ENCODE results near the gene PLEKHA7.
A peak's percentile ranks its signal among the peaks of the same experiment; 100 is the strongest.
"Not testable (repeated sequence)": the region's sequence is repeated elsewhere in the genome, so short reads cannot be mapped to it uniquely, and the experiment has no call there.

The PLEKHA7 gene

DNA sequence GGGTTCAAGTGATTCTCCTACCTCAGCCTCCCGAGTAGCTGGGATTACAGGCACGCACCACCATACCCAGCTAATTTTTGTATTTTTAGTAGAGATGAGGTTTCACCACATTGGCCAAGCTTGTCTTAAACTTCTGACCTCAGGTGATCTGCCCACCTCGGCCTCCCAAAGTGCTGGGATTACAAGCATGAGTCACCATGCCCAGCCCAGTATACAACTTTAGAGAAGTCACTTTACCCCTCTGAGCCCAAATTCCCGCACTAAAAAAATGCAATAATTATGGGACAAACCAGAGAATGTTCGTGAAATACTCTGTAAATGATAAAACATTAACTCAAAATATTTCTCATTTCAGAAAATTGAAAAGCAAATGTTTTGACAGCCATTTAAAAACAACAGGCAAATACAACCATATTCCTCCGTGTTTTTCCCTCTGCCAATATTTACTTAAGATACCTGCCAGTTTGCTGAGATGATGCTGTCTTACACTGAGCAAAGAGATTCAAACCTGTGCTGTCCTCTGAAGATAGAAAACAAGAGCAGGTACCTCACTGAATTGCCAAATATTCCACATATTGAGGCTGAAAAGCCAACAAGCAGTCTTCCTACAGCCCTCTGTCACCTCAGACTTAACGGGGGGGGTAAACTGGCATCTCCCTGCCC, 9.6 kb downstream of the PLEKHA7 start:
- DNase-seq: no peak

DNA sequence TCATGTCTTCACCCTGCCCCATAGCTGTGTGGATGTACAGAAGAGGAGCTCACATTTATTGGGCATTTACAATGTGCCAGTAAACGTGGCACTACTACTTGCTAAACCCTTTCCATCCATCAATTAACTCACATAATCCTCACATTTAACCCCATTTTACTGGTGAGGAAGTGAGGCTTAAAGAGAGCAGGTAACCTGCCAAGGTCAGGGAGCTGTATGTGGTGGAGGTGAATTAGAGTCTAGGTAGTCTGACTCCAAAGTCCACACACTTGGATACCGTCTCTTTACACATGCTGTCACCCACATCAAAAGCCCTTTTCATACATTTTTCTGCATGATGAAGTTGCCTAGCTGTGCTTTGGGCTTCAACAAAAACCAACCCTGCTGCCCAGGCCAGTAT, 10.8 kb downstream of the PLEKHA7 start:
- DNase-seq: no peak

DNA sequence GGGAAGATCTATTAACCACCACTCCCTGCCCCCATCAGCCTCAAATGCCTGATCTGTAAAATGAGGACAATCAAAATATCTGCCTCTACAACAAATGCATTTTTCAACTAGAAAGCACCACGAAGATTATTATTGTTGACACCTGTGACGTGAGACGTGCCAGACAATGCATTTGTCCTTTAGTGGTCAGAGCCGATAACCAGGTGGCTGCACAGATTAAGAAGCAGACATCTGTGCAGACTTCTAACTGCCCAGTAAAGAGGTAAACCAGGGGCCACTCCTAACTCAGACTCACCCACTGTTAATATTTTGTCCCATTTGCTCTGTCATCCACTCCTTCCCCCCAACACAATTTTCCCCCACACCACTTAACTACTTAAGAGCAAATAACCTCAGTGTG, 11.7 kb downstream of the PLEKHA7 start:
- DNase-seq: no peak

DNA sequence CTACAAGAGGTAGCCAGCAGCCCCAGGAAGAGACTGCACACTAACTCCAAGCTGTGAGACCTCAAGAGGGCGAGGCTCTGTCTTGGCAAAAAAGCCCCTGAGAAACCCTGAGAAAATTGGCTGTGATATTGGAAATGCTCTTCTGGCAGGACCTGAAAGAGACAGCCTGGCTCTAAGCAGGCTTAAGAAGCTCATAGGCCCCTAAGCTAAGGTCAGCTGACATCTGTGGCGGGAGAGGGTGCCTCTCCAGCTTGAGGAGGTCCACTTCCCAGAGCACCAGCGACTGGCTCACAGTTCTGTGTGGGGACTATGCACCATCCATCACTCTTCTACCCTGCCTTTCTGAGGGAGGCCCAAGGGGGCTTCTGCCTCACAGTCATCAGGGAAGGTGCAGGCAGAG, 12.4 kb downstream of the PLEKHA7 start:
- DNase-seq: no peak

DNA sequence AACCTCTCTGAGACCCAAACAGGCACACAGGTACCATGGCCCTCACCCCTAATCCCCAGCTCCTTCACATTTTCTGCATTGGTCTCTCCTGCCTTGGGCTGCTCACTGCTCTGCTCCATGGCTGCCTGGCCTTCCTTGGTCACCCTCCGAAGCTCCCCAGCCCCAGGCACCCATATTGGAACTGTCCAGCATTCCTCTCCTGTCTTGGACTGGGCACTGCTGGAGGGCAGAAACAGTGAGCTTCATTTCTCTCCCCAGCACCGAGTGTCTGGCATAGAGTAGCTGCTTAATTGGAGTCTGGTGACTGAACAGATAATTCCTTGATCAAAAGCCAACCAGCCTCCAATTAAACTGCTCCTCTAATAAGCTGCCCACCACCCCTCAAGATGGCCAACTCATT, 13.2 kb downstream of the PLEKHA7 start:
- DNase-seq: no peak

DNA sequence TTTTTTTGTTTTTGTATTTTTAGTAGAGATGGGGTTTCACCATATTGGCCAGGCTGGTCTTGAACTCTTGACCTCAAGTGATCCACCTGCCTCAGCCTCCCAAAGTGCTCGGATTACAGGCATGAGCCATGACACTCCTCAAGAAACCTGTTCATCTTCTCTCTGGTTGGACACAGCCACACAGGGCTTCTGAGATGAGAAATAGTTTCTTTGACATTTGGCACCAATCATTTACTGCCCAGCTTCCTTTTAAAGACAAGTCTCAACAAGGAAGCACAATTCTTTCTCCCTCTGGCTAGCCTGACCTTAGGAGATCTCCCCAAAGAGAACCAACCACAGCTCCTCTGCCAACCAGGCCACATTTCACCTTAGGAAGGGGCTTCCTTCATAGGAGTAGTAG, 14.0 kb downstream of the PLEKHA7 start:
- not testable (repeated sequence) for DNase-seq

DNA sequence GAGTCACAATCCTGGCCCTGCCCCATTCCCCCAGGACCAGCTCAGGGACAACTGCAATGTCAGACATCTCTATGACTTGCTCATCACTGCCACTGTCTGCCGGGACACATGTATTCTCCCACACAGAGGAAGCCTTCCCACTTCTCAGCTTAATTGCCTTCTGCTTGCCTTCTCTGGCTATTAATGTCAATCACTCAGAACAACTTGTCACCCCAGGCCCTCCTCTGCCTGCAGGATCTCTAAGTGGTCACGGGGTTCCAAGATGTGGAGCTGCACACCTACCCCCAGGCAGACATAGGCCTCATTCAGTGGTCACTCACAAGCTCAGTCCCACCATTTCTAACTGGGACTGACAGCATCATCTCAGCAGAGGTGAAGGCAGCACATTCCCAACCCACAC, 15.1 kb downstream of the PLEKHA7 start:
- DNase-seq: no peak

DNA sequence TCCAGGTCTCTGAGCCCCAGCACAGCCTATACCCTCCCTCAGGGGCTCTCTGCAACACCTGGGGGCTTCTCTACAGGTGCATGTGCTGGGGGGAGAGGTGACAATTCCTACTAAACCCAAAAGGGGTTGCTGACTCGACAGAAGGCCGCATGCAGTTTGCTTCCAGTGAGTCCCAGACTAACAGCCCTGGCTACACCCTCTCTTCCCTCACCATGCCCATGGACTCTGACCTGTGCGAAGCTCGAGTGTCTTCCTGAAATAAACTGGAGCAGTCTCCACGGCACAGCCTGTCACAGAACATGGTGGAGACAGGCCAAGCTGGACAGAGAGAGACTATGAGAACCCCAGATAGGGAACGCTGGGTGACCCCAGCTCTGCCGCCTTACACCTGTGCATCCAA, 16.6 kb downstream of the PLEKHA7 start:
- DNase-seq: no peak

DNA sequence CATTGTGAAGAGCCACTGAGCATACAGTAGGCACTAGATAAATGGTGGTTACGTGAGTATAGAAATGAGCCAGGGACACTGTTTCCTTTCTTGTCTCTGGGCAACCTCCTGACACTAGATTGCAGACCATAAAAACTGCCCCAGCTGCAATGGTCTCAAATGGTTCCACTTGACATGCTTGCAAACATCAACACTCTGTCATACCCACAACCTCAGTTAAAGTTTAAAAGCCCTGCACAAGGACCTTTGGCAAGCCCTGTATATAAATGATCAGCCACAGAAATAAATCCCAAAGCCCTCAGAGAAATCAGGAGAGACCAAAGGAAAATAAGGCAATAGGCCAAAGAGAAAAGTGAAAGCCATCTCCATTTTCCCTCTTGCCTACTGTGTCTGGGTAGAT, 20.7 kb downstream of the PLEKHA7 start:
- no peak for DNase-seq

DNA sequence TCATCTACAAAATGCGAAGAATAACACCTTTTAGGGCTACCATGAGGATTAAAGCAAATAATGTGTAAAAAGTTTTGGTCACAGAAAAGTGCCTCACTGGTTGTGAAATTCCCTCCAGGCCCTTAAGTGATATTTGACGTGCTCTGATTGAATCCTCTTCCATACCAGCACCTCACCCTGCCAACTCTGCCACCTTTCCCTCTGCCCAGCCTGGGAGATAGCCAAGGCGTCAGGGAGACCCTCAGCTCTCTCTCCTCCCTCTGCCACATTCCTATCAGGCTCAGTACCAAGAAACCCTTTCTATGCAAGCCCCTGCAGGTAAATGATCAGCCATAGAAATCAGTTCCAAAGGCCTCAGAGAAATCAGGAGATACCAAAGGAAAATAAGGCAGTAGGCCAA, 21.4 kb downstream of the PLEKHA7 start:
- DNase-seq: no peak

DNA sequence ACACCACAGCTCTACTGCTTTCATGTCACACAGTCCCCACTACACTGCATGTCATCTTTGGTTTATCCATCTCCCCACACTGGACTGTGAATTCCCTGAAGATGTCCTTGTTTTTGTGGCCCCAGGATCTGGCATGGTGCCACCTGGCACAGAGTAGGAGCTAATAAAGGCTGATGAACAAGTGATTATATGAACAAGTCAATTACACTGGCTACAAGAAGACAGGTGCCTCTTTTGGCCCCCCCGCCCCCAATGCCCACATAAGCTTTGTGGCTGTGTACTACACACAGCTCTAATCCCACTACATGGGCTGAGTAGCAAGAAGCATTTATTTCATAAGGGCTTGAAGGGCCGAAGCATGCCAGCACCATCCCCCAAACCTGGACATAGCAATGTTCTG, 24.7 kb downstream of the PLEKHA7 start:
- no peak for DNase-seq

DNA sequence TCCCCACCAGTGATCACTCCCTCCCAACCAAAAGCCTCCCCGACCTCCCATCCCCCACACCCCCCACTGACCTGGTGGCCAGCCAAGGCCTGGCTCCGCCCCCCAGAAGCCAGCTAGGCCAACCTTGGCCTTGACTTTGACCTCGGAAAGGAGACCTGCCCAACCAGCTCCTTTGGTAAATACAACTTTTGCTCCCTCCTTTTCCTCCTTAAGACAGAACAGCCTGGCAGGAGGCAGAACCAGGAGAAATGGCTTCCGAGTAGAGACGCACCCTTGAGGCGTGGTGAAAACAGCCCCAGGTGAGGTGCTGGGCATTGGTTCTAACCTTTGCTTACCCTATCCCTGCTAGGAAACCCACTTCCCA, 27.0 kb downstream of the PLEKHA7 start:
- DNase-seq: no peak

DNA sequence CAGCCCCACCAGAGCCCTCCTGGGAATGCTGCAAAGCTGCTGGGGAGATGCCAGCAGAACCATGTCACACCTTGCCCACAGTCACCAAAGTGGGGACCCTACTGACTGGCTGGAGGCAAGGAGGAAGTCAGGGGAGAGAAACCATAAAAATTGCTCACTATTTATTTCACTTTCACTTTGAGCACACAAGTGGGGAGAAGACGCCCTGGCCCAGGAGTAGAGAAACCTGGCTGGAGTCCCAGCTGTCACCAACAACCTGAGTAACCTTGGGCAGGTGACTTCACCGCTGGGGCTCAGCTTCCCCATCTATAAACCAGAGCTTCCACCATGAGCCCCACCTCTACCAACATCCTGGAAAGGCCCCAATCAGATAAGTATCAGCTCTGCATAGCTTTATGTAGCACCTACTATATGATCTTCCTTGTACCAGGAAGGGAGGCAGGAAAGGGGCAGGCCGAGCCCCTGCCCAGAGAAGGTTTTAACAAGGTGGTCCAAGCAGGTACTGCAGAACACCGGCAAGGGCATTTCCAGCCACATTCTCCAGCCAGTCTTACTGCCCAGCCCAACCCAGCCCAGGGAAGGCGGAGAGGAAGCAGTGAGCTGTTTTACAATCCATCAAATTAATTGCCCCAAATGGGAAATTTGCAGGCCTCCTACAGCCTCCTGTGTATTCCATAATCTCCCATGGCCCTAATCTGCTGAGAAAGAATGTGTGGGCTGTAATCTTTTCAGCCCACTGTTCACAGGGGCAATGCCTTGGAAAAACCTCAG, 27.6 kb downstream of the PLEKHA7 start:
- peak; percentile 46 to 55 for DNase-seq

DNA sequence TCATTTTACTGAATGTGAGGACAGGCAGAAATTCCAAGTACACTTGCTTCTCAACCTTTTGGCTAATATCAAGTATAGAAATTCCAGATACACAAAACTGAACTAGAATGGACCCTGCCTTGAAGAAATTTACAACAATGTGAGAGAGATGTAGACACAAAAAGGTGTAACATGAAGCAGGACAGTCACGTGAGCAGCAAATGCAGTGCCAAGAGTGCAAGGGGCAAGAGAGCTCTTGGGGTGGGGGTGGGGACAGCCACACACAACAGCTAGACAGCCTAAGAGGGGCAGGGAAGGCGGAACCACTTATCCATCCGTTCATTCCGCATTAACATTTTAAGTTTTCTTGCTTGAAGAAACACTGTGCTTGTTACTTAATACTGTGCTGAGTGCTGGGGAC, 28.9 kb downstream of the PLEKHA7 start:
- DNase-seq: no peak

DNA sequence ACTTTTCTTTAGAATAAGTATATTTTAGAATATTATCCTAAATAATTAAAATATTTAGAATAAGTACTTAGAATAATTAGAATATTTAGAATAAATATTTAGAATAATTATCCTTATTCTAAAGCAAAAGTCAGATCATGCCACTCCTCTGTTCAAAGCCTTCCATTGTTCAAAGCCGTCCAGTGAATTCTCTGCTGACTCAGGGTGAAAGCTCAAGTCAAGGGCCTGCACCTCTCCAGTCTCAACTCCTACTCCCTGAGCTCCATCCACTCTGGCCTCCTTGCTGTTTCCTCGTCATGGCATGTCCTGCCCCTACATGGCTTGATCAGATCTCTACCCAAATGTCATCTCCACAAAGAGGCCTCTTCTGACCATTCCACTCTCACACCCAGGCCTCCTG, 30.0 kb downstream of the PLEKHA7 start:
- no peak for DNase-seq

DNA sequence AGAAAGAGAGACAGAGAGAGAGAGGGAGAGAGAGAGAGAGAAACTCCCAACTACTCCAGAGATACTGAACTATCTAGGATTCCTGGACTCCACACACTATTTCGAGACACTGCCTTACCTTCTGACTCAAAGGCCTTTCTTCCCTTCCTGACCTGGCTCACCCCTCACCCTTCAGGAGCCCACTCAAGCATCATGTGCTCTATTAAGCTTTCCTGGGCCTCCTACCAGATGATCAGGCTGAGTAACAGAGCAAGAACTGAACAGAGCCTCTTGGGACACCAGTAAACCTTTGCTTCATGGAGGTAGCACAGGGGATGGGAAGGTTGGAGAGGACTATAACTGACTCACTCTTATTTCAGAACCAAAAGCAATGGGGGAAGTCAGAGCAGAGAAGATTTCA, 31.4 kb downstream of the PLEKHA7 start:
- DNase-seq: no peak

DNA sequence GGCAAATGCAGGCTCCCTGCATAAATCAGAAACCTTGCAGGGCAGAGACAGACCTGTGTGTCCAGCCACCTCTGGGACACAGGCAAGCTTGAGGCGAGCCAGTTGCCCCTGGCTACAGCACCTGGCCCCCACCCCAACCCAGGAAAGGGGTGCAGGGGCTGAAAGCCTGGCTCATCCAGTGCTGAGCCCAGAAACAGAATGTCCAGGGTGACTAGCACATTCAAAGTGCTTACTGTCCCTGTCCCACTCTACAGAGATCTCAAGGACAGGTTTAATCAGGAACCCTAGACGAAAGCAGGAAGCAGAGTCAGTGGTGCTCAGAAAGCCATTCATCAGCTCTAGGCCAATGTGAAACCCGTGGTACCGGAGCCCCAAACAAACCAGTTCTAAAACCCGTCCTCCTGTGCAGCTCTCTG, 31.9 kb downstream of the PLEKHA7 start:
- DNase-seq: no peak

DNA sequence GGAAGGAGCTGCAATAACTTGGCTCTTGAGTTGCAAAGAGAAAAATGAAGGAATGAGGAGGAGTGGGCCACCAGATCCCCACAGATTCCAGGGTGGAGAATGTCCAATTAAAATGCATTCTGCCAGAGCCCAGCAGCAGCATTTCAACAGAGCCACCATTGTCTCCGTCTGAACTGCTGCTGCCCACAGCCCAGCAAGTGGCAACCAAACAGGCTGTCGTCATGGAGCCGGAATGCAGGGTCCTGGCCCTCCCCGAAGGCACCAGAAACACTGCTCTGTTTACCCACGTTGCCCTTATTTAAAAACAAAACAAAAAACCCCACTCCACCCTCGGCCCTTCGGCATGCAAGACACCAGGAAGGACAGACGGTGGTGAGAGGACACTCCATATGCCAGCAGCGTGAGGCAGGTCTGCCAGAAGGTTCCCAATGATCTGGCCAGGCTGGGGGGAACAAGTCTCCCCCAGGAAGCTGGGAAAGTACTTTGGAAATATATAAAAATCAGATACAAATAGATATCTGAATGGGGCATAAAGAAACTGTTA, 32.5 kb downstream of the PLEKHA7 start:
- no peak for DNase-seq

DNA sequence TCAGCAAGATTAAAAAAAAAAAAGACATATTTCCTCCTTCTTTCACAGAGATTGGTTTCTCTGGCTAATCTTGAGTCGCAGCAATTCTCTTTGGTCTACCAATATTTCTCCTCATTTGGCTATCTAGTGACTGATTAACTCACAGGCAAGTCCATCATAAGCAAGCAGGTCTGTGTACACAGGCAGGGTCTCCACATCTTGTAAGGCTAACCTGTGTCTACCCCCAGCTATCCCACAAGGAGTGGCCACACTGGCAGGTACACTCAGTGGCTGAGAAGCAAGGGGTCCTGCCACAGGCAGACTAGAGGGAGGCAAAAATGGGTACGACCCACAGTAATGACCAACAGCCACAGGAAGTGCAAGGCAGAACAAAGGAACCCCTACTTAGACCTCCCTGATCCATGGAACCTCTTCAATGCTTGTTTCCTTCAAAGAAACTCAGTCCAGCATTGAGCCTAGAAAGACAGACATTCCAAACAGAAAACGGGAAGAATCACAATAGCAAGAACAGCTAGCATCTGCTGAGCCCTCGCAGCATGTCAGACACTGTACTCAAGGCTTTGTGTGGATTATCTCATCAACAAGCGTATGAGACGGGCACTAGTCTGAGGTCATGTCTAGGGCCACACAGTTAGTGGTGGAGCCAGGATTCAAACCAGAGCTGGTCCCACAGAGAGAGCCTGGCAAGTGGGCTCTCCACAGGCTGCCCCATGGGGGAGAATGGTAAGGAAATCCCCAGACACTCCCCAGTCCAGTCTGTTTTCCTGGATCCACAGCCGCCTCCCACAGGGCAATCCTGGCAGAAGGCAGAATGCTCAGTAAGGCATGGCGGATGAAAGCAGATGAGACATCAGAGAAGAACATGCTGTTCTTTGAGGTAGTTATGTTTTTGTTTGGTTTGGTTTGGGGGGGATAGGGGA, 34.3 kb downstream of the PLEKHA7 start:
- no peak for DNase-seq

DNA sequence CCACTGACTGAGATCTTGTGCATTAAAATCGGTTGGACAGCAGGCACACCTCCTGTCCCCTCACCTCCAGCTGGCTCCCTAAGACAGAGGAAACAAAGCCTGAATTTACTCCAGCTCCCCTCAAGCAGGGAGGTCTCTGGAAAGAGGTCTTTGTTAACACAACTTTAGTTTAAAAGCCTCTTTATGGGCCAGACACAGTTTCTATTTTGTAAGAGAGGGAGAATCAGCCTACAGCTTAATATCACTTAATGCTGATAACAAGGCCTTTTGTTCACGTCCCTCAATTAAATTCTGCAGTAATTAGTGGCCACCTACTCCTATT, 36.3 kb downstream of the PLEKHA7 start:
- DNase-seq: no peak

DNA sequence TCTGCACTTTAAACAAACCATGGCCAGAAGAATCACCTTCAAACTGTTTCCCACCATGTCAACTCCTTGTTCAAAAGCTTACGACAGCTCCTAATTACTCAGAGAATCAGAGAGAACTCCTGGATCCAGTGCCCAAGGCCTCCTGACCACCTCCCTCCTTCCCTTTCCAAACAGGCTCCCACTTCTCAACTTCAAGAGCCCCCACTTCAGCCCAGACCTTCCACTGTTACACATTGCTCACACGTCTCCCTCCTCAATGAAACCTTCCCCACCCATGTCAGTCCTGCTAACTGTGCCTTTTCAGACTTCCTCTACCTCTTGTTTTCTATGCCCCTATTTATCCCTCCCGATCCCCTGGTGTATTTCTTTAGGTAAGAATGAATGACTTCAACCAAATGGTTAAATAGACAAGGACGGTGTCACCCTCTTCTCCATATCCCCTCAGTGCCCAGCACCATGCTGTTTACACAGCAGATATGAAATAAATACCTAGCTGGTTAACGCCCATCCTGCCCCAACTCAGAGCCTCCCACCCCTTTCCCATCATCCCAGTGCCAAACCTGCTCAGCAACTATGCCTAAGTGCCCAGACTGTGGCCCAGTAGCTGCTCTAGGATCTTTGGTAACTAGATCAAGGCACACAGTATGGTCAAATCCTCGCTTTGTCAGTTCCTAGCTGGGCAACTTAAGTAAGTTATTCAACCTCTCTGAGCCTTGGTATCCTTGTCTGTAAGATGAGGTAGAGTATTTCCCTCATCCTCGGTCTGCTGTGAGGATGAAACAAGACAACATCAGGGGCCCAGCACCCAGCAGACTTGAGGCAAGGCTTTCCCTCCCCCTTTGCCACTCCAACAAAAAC, 36.8 kb downstream of the PLEKHA7 start:
- no peak for DNase-seq

DNA sequence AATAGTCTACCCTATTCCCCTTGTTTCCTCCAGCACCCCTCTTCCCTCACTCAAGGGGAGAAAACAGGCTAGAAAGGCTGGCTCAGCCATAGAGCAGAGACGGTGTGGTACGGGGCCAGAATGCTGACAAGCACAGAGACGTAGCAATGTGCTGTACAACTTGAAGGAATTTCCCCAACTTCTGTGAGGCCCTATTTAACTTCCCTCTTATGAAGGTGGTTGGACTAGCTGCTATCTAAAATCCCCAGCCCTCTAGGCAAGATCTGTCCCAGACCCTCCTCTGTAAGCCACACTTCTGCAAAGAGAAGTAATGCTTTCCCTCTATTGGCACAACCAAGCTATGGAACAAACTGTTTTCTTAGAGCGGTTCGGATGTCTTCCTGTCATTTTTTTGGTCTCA, 37.8 kb downstream of the PLEKHA7 start:
- no peak for DNase-seq

DNA sequence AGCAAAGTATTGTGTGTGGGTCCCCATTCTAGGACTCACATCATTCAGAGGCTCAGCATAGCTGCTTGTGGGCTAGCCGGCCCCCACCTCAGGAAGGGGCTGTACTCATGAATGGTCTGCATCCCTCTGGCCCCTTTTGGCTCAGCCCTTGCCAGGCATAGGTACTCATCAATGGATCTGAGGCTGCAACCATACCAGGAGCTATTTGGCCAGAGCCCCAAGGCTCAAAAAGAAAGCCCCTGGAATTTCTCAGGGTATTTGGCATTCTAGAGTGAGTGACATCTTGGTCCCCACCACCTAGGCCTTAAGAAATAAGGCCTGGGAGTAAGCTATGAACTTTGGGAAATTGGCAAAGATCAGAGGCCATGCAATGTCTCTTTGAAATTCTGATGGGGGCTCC, 38.3 kb downstream of the PLEKHA7 start:
- no peak for DNase-seq
